HepG2 (cell line): Measurements from ENCODE around the gene TPD52L2. TPM values are rescaled to one million over a fixed set of nuclear protein-coding genes. Genes with fewer than 3 reads are reported as not detected.

Experiments used
- DR1 ChIP-seq: sonication (generic); formaldehyde crosslinking; IDR thresholded peaks from 2 replicates; pipeline ENCODE4 v1.8.0; 2021; ENCODE audit warnings: mild to moderate bottlenecking, missing genetic modification reagents, inconsistent platforms
- FOXK1 ChIP-seq: sonication (generic); formaldehyde crosslinking; IDR thresholded peaks from 2 replicates; pipeline ENCODE4 v1.4.0; 2020; ENCODE audit warnings: low read depth, missing genetic modification reagents, borderline replicate concordance
- HNRNPL ChIP-seq: fragments of 200-400 bp; formaldehyde crosslinking; IDR thresholded peaks from 2 replicates; pipeline ENCODE4 v1.6.1; 2017; ENCODE audit warnings: mild to moderate bottlenecking, low read depth, low read length
- MAFF ChIP-seq: IDR thresholded peaks from 2 replicates; pipeline ENCODE4 v1.6.1; 2011; ENCODE audit warnings: low read depth, low read length, improper control_type of control experiment
- MAFG ChIP-seq: sonication (generic); formaldehyde crosslinking; IDR thresholded peaks from 2 replicates; pipeline ENCODE4 v1.5.1; 2020; ENCODE audit warnings: mild to moderate bottlenecking, missing genetic modification reagents
- MED1 ChIP-seq: sonication (generic); formaldehyde crosslinking; IDR thresholded peaks from 2 replicates; pipeline ENCODE4 v1.4.0; 2020; ENCODE audit warnings: missing genetic modification reagents
- MTF2 ChIP-seq: sonication (generic); formaldehyde crosslinking; IDR thresholded peaks from 2 replicates; pipeline ENCODE4 v1.5.0; 2020; ENCODE audit warnings: missing genetic modification reagents, borderline replicate concordance
- MXI1 ChIP-seq: IDR thresholded peaks from 3 replicates; pipeline ENCODE4 v1.6.1; 2012; ENCODE audit warnings: low read depth, low read length, inconsistent platforms, borderline replicate concordance
- NCOA1 ChIP-seq: sonication (generic); formaldehyde crosslinking; IDR thresholded peaks from 2 replicates; pipeline ENCODE4 v1.9.0; 2021; ENCODE audit warnings: missing genetic modification reagents
- SPEN ChIP-seq: sonication (generic); formaldehyde crosslinking; IDR thresholded peaks from 2 replicates; pipeline ENCODE4 v1.5.1; 2020; ENCODE audit warnings: low read depth, mild to moderate bottlenecking, missing genetic modification reagents
- ZNF160 ChIP-seq: sonication (generic); formaldehyde crosslinking; IDR thresholded peaks from 2 replicates; pipeline ENCODE4 v1.8.0; 2022; ENCODE audit warnings: mild to moderate bottlenecking, inconsistent platforms, missing genetic modification reagents
- ZNF17 ChIP-seq: sonication (generic); formaldehyde crosslinking; IDR thresholded peaks from 2 replicates; pipeline ENCODE4 v1.5.0; 2020; ENCODE audit warnings: mild to moderate bottlenecking, missing genetic modification reagents
- ZNF3 ChIP-seq: IDR thresholded peaks from 2 replicates; pipeline ENCODE4 v1.7.0; 2017; ENCODE audit warnings: inconsistent platforms
- ZNF30 ChIP-seq: sonication (generic); formaldehyde crosslinking; IDR thresholded peaks from 2 replicates; pipeline ENCODE4 v1.5.0; 2020; ENCODE audit warnings: mild to moderate bottlenecking, missing genetic modification reagents
- ZNF382 ChIP-seq: sonication (generic); formaldehyde crosslinking; IDR thresholded peaks from 2 replicates; pipeline ENCODE4 v1.5.0; 2020; ENCODE audit warnings: missing genetic modification reagents, mild to moderate bottlenecking, borderline replicate concordance
- ZNF430 ChIP-seq: sonication (generic); formaldehyde crosslinking; IDR thresholded peaks from 2 replicates; pipeline ENCODE4 v1.9.0; 2021; ENCODE audit warnings: mild to moderate bottlenecking, missing genetic modification reagents
- ZNF484 ChIP-seq: sonication (generic); formaldehyde crosslinking; IDR thresholded peaks from 2 replicates; pipeline ENCODE4 v1.5.1; 2020; ENCODE audit warnings: mild to moderate bottlenecking, low read depth, missing genetic modification reagents, borderline replicate concordance
- ZNF7 ChIP-seq: IDR thresholded peaks from 2 replicates; pipeline ENCODE4 v1.6.1; 2016; ENCODE audit warnings: missing biosample characterization, missing genetic modification reagents
- ZNF850 ChIP-seq: sonication (generic); formaldehyde crosslinking; conservative IDR thresholded peaks from 2 replicates; pipeline ENCODE4 v1.9.0; 2021; ENCODE audit warnings: mild to moderate bottlenecking, missing genetic modification reagents
- ZSCAN29 ChIP-seq: sonication (generic); formaldehyde crosslinking; conservative IDR thresholded peaks from 2 replicates; pipeline ENCODE4 v1.4.0; 2020; ENCODE audit warnings: mild to moderate bottlenecking, missing genetic modification reagents
- polyA plus RNA-seq, 8 experiments: library from polyadenylated mRNA; depleted of rRNA in 3 of 8; stranded (reverse) in 7 of 8; unstranded in 1 of 8; fragments of >200 nt; fragmentation: Illumina TruSeq in 4 of 8; extraction: Trizol in 4 of 8; gene quantifications; 2 replicates each; pipeline versions ENCODE4 v1.2.1 to v1.2.3, GENCODE V29; 2011 to 2016; ENCODE audit warnings: low read depth in 4 of 8, missing spikeins in 1 of 8, mixed read lengths in 1 of 8; ENCODE audit not compliant: insufficient read depth in 1 of 8
- total RNA-seq, 5 experiments: library from RNA; depleted of rRNA; stranded (reverse); fragments of >200 nt; fragmentation: Illumina TruSeq; extraction: Trizol; gene quantifications; 2 replicates each; pipeline ENCODE4 v1.2.3, GENCODE V29; 2016; ENCODE audit warnings: low read depth in 1 of 5
- TF ChIP-seq, protein P1 (sequence below): IDR thresholded peaks from 2 replicates; pipeline ENCODE4 v1.6.1; 2012; ENCODE audit warnings: low read length, improper control_type of control experiment
- TF ChIP-seq, protein P2 (sequence below): sonication (generic); formaldehyde crosslinking; IDR thresholded peaks from 2 replicates; pipeline ENCODE4 v1.8.0; 2022; ENCODE audit warnings: mild to moderate bottlenecking, missing genetic modification reagents
- TF ChIP-seq, protein P3 (sequence below): sonication (generic); formaldehyde crosslinking; IDR thresholded peaks from 2 replicates; pipeline ENCODE4 v1.4.0; 2020; ENCODE audit warnings: mild to moderate bottlenecking, missing genetic modification reagents
- TF ChIP-seq, protein P4 (sequence below): sonication (generic); formaldehyde crosslinking; conservative IDR thresholded peaks from 2 replicates; pipeline ENCODE4 v1.8.0; 2022; ENCODE audit warnings: low read depth, missing genetic modification reagents

Gene TPD52L2
- total and polyA plus RNA-seq, 2 of the 13 experiments (the other 11 are each of a cell fraction or from before 2014, with no cell fraction given) = 156 to 184 TPM

DNA sequence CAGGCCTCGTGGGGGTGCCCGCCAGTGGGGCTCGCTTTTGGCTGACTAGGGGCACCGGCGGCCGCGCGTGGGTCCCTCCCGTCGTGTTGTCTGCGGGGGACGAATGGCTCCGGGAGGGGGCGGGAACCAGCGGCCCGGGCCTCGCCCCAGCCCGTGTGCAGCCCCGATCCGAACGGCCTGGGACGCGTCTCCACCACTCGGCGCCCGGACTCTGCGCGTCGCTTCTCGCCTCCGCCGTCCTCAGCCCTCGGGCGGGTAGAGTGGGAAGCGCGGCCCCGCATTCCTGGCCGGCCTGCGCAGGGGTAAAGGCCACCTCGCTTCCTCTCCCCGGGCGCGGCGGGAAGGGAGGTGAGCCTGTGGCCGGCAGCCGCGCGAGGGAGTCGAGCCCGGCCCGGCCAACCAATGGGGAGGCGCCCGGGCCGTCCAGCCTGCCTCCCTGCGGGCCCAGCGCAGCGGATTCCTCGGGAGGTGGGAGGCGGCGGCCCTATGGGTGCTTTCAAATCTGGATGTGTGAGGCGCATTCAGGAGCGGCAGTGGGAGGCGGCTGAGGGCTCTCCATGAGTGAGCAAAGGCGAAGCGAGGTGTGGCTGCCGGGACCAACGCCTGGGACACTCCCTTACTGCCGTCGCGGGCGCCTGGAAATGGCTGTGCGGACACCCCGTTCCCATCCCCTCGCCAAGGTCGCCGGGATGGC lies 32.9 kb upstream of the TPD52L2 start (continued):
- TF ChIP-seq, protein P1, sequence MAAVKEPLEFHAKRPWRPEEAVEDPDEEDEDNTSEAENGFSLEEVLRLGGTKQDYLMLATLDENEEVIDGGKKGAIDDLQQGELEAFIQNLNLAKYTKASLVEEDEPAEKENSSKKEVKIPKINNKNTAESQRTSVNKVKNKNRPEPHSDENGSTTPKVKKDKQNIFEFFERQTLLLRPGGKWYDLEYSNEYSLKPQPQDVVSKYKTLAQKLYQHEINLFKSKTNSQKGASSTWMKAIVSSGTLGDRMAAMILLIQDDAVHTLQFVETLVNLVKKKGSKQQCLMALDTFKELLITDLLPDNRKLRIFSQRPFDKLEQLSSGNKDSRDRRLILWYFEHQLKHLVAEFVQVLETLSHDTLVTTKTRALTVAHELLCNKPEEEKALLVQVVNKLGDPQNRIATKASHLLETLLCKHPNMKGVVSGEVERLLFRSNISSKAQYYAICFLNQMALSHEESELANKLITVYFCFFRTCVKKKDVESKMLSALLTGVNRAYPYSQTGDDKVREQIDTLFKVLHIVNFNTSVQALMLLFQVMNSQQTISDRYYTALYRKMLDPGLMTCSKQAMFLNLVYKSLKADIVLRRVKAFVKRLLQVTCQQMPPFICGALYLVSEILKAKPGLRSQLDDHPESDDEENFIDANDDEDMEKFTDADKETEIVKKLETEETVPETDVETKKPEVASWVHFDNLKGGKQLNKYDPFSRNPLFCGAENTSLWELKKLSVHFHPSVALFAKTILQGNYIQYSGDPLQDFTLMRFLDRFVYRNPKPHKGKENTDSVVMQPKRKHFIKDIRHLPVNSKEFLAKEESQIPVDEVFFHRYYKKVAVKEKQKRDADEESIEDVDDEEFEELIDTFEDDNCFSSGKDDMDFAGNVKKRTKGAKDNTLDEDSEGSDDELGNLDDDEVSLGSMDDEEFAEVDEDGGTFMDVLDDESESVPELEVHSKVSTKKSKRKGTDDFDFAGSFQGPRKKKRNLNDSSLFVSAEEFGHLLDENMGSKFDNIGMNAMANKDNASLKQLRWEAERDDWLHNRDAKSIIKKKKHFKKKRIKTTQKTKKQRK = no peak
- no peak for TF ChIP-seq FOXK1 (CRISPR knock-in tag)
- TF ChIP-seq MXI1 = peak; percentile 8; the same call in 1 of the 3 replicates
- TF ChIP-seq, protein P2, sequence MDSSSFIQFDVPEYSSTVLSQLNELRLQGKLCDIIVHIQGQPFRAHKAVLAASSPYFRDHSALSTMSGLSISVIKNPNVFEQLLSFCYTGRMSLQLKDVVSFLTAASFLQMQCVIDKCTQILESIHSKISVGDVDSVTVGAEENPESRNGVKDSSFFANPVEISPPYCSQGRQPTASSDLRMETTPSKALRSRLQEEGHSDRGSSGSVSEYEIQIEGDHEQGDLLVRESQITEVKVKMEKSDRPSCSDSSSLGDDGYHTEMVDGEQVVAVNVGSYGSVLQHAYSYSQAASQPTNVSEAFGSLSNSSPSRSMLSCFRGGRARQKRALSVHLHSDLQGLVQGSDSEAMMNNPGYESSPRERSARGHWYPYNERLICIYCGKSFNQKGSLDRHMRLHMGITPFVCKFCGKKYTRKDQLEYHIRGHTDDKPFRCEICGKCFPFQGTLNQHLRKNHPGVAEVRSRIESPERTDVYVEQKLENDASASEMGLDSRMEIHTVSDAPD (CRISPR knock-in tag) = no peak
- TF ChIP-seq ZSCAN29 (CRISPR knock-in tag) = no peak
- no peak for TF ChIP-seq ZNF7 (CRISPR knock-in tag)
- TF ChIP-seq MED1 (CRISPR knock-in tag) = peak; percentile 71
- no peak for TF ChIP-seq ZNF3
- TF ChIP-seq ZNF382 (CRISPR knock-in tag) = no peak
- no peak for TF ChIP-seq MAFF
- TF ChIP-seq MAFG (CRISPR knock-in tag) = no peak
- TF ChIP-seq ZNF160 (CRISPR knock-in tag) = peak; percentile 48; the same call in 1 of the 2 replicates
- peak; percentile 50; the same call in 1 of the 2 replicates for TF ChIP-seq NCOA1 (CRISPR knock-in tag)
- TF ChIP-seq DR1 = no peak
- TF ChIP-seq HNRNPL = no peak
- TF ChIP-seq, protein P3, sequence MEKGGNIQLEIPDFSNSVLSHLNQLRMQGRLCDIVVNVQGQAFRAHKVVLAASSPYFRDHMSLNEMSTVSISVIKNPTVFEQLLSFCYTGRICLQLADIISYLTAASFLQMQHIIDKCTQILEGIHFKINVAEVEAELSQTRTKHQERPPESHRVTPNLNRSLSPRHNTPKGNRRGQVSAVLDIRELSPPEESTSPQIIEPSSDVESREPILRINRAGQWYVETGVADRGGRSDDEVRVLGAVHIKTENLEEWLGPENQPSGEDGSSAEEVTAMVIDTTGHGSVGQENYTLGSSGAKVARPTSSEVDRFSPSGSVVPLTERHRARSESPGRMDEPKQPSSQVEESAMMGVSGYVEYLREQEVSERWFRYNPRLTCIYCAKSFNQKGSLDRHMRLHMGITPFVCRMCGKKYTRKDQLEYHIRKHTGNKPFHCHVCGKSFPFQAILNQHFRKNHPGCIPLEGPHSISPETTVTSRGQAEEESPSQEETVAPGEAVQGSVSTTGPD (CRISPR knock-in tag) = no peak
- no peak for TF ChIP-seq ZNF484 (CRISPR knock-in tag)
- peak; percentile 58; the same call in 1 of the 2 replicates for TF ChIP-seq ZNF850 (CRISPR knock-in tag)
- no peak for TF ChIP-seq SPEN (CRISPR knock-in tag)
- peak; percentile 87 for TF ChIP-seq MTF2 (CRISPR knock-in tag)
- no peak for TF ChIP-seq ZNF17 (CRISPR knock-in tag)
- no peak for TF ChIP-seq ZNF30 (CRISPR knock-in tag)
- TF ChIP-seq ZNF430 (CRISPR knock-in tag) = peak; percentile 53; the same call in 1 of the 2 replicates
- TF ChIP-seq, protein P4, sequence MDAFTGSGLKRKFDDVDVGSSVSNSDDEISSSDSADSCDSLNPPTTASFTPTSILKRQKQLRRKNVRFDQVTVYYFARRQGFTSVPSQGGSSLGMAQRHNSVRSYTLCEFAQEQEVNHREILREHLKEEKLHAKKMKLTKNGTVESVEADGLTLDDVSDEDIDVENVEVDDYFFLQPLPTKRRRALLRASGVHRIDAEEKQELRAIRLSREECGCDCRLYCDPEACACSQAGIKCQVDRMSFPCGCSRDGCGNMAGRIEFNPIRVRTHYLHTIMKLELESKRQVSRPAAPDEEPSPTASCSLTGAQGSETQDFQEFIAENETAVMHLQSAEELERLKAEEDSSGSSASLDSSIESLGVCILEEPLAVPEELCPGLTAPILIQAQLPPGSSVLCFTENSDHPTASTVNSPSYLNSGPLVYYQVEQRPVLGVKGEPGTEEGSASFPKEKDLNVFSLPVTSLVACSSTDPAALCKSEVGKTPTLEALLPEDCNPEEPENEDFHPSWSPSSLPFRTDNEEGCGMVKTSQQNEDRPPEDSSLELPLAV (CRISPR knock-in tag) = 0 out of 2 replicates have a peak, but pooled peaks have one; percentile 65
